HepG2 (cell line): ENCODE data around the gene CFAP92. TPM values are rescaled to one million over a fixed set of nuclear protein-coding genes. Genes with fewer than 3 reads are reported as not detected.
A peak's percentile ranks its signal among the peaks of the same experiment; 100 is the strongest.

Experiments
- ATF4 ChIP-seq, 2 experiments: fragments of 450-650 bp in 1 of 2; sonication (generic) in 1 of 2; formaldehyde crosslinking; IDR thresholded peaks; 2 replicates each; pipeline versions ENCODE4 v1.5.0 to v1.8.0; 2020 to 2022; ENCODE audit warnings: mild to moderate bottlenecking in 1 of 2, missing genetic modification reagents in 1 of 2
- CBX5 ChIP-seq: sonication (generic); formaldehyde crosslinking; IDR thresholded peaks from 2 replicates; pipeline ENCODE4 v1.4.0; 2020; ENCODE audit warnings: missing genetic modification reagents, borderline replicate concordance
- CEBPZ ChIP-seq: IDR thresholded peaks from 2 replicates; pipeline ENCODE4 v1.6.1; 2012; ENCODE audit warnings: low read length, improper control_type of control experiment
- HNF1A ChIP-seq, 2 experiments: sonication (generic) in 1 of 2; formaldehyde crosslinking in 1 of 2; IDR thresholded peaks; 2 replicates each; pipeline versions ENCODE4 v1.4.0 to v1.6.1; 2016 to 2020; ENCODE audit warnings: borderline replicate concordance in 1 of 2, low read depth in 1 of 2, mild to moderate bottlenecking in 1 of 2, missing genetic modification reagents in 1 of 2
- HNRNPUL1 ChIP-seq: fragments of 200-400 bp; formaldehyde crosslinking; IDR thresholded peaks from 2 replicates; pipeline ENCODE4 v1.6.1; 2017; ENCODE audit warnings: low read depth, mild to moderate bottlenecking, low read length, moderate library complexity
- KDM4B ChIP-seq: sonication (generic); formaldehyde crosslinking; IDR thresholded peaks from 2 replicates; pipeline ENCODE4 v1.4.0; 2020; ENCODE audit warnings: missing genetic modification reagents
- KLF16 ChIP-seq, 2 experiments: sonication (generic) in 1 of 2; formaldehyde crosslinking in 1 of 2; IDR thresholded peaks; 2 replicates each; pipeline versions ENCODE4 v1.6.1 to v1.8.0; 2016 to 2023; ENCODE audit warnings: missing genetic modification reagents in 2 of 2, missing compliant biosample characterization in 1 of 2
- MAFF ChIP-seq: IDR thresholded peaks from 2 replicates; pipeline ENCODE4 v1.6.1; 2011; ENCODE audit warnings: low read depth, low read length, improper control_type of control experiment
- MED8 ChIP-seq: sonication (generic); formaldehyde crosslinking; IDR thresholded peaks from 2 replicates; pipeline ENCODE4 v1.8.1; 2023; ENCODE audit warnings: mild to moderate bottlenecking, missing genetic modification reagents; ENCODE audit not compliant: insufficient replicate concordance
- ONECUT2 ChIP-seq: sonication (generic); formaldehyde crosslinking; IDR thresholded peaks from 2 replicates; pipeline ENCODE4 v1.4.0; 2020; ENCODE audit warnings: missing genetic modification reagents
- TEF ChIP-seq: sonication (generic); formaldehyde crosslinking; IDR thresholded peaks from 2 replicates; pipeline ENCODE4 v1.5.0; 2020; ENCODE audit warnings: missing genetic modification reagents
- TMF1 ChIP-seq: sonication (generic); formaldehyde crosslinking; IDR thresholded peaks from 2 replicates; pipeline ENCODE4 v1.8.1; 2022; ENCODE audit warnings: low read depth, missing genetic modification reagents
- TOPORS ChIP-seq: sonication (generic); formaldehyde crosslinking; IDR thresholded peaks from 2 replicates; pipeline ENCODE4 v1.8.0; 2023; ENCODE audit warnings: mild to moderate bottlenecking, missing genetic modification reagents
- ZNF614 ChIP-seq: IDR thresholded peaks from 2 replicates; pipeline ENCODE4 v1.6.1; 2018; ENCODE audit warnings: missing biosample characterization, missing genetic modification reagents, inconsistent platforms, borderline replicate concordance
- ZNF784 ChIP-seq: sonication (generic); formaldehyde crosslinking; IDR thresholded peaks from 2 replicates; pipeline ENCODE4 v1.5.1; 2020; ENCODE audit warnings: missing genetic modification reagents, mild to moderate bottlenecking, borderline replicate concordance
- ZNF790 ChIP-seq: sonication (generic); formaldehyde crosslinking; IDR thresholded peaks from 2 replicates; pipeline ENCODE4 v1.8.0; 2022; ENCODE audit warnings: missing genetic modification reagents, mild to moderate bottlenecking, borderline replicate concordance
- polyA plus RNA-seq, 8 experiments: library from polyadenylated mRNA; depleted of rRNA in 3 of 8; stranded (reverse) in 7 of 8; unstranded in 1 of 8; fragments of >200 nt; fragmentation: Illumina TruSeq in 4 of 8; extraction: Trizol in 4 of 8; gene quantifications; 2 replicates each; pipeline versions ENCODE4 v1.2.1 to v1.2.3, GENCODE V29; 2011 to 2016; ENCODE audit warnings: low read depth in 4 of 8, missing spikeins in 1 of 8, mixed read lengths in 1 of 8; ENCODE audit not compliant: insufficient read depth in 1 of 8
- total RNA-seq, 5 experiments: library from RNA; depleted of rRNA; stranded (reverse); fragments of >200 nt; fragmentation: Illumina TruSeq; extraction: Trizol; gene quantifications; 2 replicates each; pipeline ENCODE4 v1.2.3, GENCODE V29; 2016; ENCODE audit warnings: low read depth in 1 of 5

Gene CFAP92
- total and polyA plus RNA-seq, 2 of the 13 experiments (the other 11 are each of a cell fraction or from before 2014, with no cell fraction given), result 0.18 to 0.46 TPM

- no peak for TF ChIP-seq HNF1A (IDR thresholded peaks at IDR 0.05; ENCODE audit: low read depth)
- peak; percentile 70 for TF ChIP-seq HNF1A (CRISPR knock-in tag; IDR thresholded peaks at IDR 0.05; ENCODE audit: borderline replicate concordance)
- TF ChIP-seq CBX5 (CRISPR knock-in tag), result peak; percentile 88
- peak; percentile 86; the same call in 1 of the 2 replicates for TF ChIP-seq ZNF790 (CRISPR knock-in tag)
- no peak for TF ChIP-seq TEF (CRISPR knock-in tag)
- peak; percentile 67; the same call in 1 of the 2 replicates for TF ChIP-seq ZNF614 (CRISPR knock-in tag)
- TF ChIP-seq ZNF784 (CRISPR knock-in tag), result no peak
- peak in 1 of 2 experiments; percentile 90; a peak in 2 of 4 replicates for TF ChIP-seq KLF16 (CRISPR knock-in tag; IDR thresholded peaks at IDR 0.05)
- peak in 1 of 2 experiments; percentile 60; a peak in 2 of 4 replicates for TF ChIP-seq ATF4 (CRISPR knock-in tag; IDR thresholded peaks at IDR 0.05)
- TF ChIP-seq MED8 (CRISPR knock-in tag), result peak; percentile 66
- TF ChIP-seq KDM4B (CRISPR knock-in tag), result peak; percentile 85
- peak; percentile 81; the same call in 1 of the 2 replicates for TF ChIP-seq TMF1 (CRISPR knock-in tag)
- TF ChIP-seq ONECUT2, result no peak
- peak; percentile 93; the same call in 1 of the 2 replicates for TF ChIP-seq TOPORS (CRISPR knock-in tag)
- TF ChIP-seq HNRNPUL1, result no peak
- no peak for TF ChIP-seq CEBPZ
- no peak for TF ChIP-seq MAFF
These were observed 114.5 kb downstream of the CFAP92 start, which contains the start of gene ACAD9 (continued) for GRCh38 chr3:128879125-128879969.
